22Rv1 (cell line): Measurements from ENCODE around the gene LIMCH1.
"Not testable (repeated sequence)": the region's sequence is repeated elsewhere in the genome, so short reads cannot be mapped to it uniquely, and the experiment has no call there.

Experiments used
- CTCF ChIP-seq: fragments of 450-650 bp; IDR thresholded peaks from 2 replicates; pipeline ENCODE4 v1.5.1; 2017; ENCODE audit warnings: mild to moderate bottlenecking
- ZFX ChIP-seq: fragments of 450-650 bp; IDR thresholded peaks from 2 replicates; pipeline ENCODE4 v1.6.1; 2017; ENCODE audit warnings: antibody characterized with exemption, borderline replicate concordance

- TF ChIP-seq CTCF, ZFX: not testable (repeated sequence)
These were observed 173.7 kb downstream of the LIMCH1 start for GRCh38 chr4:41711654-41712053.
